GM04503 (cell line): Measurements from ENCODE around the gene C22orf39.
A peak's percentile ranks its signal among the peaks of the same experiment; 100 is the strongest.

Experiments used
- DNase-seq: peaks from one replicate; pipeline ENCODE4 v3.0.0-alpha.2; 2012; ENCODE audit warnings: low read depth

C22orf39 gene

DNA sequence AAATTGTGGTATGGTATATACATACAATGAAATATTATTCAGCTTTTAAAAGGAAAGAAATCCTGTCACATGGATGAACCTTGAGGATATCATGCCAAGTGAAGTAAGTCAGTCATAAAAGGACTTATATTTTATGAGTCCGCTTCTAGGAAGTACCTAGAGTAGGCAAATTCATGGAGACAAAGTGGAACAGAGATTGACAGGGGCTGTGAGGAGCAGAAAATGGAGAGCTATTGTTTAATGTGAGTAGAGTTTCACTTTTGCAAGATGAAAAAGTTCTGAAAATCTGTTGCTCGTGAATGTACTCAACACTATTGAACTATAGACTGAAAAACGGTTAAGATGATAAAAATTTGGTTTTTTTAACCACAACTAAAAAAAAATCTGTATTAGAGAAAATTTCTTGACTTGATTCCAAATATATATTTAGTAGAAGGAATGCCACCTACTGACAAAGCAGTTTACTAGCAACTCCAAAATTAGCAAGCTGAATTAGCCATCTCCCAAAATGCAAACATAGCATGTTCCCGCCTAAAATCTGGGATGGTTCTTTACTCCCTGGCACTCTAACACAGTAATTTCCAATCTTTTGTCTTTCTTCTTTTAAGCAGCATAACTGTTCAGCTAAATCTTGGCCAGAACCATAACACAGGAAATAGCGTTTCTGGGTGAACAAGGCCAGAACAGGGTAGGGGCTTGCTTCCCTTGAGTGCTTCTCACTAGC, 30.0 kb upstream of the C22orf39 start:
- DNase-seq: no peak

DNA sequence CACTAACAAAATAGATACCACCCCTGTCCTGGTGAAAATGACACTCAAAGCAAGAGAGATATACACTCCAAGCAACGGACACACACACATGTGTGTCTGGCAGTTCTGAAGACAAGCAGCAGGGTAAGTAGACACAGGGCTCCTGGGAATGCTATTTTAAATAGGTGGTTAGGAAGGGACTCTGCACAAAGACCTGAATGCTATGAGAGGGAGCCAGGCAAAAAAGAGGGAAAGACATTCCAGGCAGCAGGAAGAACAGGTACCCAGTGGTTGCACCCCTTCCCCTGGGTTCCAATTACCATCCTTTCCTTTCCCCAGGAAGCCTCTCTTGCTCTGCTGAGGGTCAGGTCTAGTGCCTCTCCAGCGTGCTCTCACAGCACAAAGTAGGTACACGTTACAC, 28.5 kb upstream of the C22orf39 start:
- no peak for DNase-seq

DNA sequence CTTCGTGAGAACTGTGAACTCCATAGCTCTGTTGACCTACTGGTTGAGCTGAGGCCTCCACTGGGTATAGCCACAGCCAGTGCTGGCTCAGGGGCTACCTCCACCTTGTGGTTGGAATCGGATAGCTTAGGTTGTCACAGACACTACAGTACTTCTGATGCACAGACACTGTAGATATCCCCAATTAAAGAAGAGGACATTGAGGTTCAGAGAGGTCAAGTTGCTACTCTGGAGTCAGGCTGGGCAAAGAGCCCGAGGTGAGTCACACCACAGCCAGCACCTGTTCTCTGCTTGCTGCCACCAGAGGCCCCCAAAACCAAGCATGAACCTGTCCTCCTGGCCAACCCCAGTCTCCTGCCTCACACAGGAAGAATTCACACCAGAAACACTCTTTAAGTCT, 26.1 kb upstream of the C22orf39 start:
- no peak for DNase-seq

DNA sequence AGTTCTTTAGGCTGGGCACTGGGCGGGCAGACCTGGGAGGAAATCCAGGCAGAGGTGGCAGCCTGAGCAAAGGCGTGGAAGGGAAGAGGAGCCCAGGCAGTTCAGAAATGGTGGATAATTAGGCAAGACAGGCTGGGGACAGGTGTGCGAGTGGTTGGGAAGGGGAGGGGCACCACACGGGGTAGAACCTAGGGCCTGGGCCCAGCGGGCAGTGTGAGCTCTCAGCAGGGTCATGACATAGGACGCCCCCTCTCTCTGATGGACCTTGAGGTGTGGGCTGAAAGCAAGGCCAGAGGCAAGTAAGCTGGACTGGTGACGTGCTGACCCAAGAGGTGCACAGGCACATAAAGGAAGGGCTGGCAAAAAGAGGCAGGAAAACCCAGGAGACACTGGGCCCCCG, 24.7 kb upstream of the C22orf39 start:
- DNase-seq: no peak

DNA sequence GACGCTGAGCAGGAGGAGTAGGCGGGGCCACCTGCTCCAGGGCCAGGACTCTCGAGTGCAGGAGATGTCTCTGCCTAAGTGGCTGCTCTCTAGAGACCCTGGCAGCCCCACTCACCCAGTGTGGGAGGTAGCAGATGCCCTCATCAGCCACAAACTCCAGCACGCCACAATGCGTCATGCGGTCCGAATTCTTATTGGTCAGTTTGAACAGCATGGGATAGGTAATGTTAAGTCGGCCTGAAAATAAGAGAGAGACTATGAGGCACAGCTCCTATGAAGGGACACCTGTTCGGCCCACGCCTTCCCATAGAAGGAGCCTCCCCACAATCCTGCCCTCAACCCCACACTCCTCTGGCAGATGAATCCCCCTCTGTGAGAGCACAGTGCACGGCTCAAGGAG, 24.1 kb upstream of the C22orf39 start:
- no peak for DNase-seq

DNA sequence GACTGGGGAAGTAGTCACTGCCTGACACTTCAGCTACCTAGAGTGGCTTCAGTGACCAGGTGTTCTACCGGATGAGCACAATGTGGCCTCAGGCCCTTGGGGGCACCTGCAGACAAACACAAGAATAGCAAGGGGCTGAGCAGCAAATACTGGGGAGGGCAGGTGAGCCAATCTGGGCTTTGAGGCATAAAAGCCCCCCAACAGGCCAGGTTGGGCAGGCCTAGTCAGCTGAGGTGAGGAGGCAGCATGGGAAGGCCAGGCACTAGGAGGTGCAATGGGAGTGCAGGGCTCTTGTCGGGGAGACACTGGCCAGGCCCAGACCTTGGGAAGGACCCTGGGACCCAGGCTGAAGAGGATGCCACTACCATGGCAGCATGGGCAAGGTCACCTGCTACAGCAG, 22.5 kb upstream of the C22orf39 start:
- no peak for DNase-seq

DNA sequence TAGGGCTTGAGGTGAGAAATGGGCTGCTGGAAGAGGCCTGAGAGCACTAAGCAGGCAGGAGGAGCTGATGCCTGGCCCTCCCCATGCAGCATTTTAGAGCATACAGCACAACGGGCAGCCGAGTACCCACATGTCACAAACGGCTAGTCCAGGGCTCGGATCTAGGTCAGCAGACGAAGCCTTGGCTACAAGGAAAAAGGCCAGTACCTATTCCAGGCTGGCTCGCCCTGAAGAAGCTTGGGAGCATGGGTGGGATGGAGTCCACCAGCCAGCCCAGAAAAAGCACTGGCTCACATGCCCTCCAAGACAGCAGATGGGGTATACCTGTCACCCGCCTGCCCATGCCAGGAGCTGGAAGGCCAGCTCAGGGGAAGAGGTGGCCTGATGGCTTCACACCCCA, 21.9 kb upstream of the C22orf39 start:
- no peak for DNase-seq

DNA sequence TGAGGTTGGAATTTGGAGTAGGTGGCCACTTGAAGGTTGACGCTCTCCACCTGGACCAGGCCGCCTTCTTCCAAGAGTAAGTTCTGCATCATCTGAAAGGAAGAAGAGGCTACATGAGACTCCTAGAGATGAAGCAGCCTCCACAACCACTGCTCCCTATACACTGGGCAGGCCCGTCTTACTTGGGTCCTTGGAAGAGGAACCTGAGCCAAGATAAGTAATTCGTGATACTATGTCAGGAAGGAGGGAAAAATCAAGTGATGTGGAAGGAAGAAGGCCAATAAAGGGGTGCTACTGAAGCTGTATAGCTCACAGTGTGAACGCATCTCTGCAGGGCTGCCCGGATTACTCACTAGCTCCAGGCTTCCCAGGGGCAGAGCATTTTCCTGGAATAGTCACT, 20.4 kb upstream of the C22orf39 start:
- no peak for DNase-seq

DNA sequence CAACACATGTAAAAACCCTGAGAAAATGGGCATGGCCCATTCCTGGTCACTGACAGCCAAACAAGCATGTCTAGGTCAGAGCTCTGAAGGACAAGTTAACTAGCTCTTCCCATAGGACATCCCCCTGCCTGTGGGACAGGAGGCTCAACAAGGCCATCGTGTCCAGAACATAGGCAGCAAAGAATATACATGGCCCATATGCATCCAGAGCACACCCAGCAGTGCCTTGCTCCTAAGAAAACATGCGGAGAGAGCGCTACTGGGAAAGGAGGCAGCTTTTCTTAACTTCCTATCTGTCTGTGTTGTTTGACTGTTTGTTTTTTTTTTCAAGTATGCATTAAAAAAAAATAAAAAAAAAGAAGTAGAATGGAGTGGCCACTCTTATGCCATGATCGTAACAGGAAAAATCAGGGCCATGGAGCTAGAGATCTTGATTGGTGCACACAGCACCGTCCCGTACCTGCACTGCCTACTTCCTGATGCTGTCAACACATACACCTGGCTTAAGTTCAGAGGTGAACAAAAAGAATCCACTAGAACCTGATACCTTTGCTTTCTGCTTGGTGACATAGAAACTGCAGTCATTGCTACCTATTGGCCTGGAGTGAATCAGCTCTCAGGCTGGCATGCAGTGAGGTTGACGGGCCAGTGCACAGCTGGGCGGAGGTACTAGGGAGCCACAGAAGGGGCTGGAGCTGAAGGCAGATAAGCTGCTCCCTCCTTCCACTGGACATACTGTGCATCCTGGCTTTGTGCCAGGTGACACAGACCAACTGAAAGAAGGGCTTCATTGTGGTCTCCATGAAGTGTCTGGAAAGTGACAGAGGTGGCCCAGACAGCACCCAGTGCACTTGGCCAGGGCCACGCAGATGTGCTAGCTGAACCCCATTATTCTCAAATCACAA, 19.6 kb upstream of the C22orf39 start:
- DNase-seq: no peak

DNA sequence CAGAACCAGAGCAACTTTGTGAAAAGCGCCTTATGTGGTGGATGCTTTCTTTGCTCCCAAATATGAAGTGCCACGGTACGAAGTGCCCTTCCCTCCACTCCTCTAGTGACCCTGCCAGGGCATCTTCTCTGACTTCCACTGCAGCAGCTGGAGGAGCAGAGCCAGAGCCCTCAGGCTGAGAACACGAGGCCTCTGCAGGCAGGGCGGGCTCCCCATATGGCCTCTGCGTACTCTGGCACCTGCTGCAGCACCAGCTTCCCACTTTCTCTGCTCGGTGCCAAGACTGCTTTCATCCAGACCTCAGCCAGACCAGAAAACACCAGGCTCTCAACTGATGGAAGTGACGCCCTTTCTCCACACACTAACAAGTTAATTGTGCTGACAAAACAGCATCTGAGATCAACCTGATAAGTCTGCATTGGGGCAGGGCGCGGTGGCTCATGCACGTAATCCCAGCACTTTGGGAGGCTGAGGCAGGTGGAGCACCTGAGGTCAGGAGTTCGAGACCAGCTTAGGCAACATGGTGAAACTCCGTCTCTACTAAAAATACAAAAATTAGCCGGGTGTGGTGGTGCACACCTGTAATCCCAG, 18.7 kb upstream of the C22orf39 start:
- no peak for DNase-seq

DNA sequence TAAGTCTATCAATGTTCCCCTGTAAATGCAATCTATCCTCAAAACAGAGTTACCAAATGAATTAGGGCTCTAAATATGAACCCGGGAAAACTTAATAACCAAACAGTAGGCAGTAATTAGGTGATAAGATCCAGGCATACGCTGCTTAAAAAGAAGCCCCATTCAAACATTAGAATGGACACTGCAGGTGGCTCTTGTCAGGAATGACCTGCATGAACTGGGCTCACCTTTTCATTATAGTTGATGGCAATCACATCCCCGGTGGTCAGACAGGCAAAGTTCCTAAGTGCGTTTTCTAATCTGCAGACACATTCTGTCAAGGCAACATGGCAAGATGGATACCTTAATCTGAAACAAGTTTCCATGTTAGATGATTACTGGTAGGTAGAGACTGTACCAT, 17.5 kb upstream of the C22orf39 start:
- DNase-seq: no peak

DNA sequence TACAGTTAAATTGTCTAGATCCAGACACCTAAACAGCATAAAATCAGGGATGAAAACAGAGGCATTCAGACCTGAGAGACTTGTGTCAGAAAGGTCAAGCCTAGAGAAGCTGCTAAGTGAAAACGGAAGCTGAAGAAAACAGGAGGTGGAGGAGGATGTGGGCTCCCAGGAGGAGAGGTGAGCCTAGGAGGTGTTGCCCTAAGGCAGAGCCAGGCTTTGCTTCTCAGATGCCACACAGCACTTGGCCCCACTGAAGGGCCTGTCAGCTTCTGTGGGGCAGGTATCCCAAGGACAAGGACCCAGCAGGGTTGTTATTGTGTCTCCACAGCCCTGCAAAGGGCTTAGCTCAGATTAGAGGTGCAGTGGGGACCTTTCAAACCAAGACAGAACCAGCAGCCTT, 17.0 kb upstream of the C22orf39 start:
- DNase-seq: no peak

DNA sequence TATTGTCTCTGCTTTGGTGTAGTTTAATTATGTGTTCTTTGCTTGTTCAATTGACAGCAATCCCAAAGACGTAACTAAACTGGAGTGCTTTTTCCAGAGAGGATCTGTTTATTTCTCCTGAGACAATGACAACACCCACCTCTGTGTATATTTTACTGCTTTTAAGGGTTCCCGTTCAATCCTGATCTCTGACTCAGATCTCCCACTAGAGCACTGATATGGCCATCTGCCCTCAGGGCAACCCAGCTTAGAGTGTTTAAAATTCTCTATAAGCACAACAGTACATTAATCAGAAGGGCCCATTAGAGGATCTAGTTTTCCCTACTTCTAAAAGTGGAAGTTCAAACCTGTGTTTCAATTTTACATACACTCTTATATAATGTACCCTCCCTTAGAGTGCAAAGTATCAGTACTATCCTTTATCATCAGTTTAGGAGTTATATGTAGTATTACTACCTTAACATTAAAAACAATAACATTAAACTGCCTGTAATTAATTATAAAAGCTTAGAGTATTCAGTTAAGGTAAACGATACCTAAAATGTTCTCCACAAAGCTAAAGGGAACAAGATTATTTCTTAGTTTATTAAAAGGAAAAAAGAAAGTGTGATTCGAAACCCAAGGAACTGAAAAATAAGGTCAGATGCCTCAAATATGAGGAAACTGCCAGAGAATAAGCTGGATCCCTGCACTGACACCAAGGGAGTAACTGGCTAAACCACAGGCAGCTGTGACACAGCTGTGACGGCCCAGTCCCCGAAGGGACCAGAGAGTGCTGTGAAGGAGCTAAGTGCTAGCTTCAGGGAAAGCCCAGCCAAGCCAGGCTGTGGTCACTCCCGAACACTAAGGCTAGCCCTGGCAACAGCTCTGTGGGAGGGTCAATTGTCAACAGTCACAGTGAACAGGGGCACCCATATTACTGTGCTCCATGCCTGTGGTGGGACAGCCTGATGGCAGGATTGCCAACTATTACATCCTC, 16.3 kb upstream of the C22orf39 start:
- peak; percentile 40 for DNase-seq

DNA sequence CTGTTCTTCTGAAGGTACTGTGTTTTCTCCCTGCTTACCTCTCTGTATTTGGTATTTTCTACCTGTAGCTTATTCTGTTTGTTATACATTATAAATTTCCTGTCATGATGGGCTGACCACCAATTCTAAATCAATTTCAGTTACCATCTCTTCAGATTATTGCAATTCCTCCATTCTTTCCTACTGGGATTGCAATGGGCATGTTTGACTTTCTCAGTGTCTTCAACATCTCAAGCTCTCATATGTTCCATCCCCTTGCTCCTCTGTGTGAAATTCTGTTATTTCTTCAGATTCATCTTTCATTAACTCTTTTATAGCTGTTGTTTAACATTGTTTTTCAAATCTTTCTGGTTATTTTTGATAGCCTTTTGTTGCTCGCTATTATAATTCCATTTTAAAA, 15.5 kb upstream of the C22orf39 start:
- DNase-seq: no peak

DNA sequence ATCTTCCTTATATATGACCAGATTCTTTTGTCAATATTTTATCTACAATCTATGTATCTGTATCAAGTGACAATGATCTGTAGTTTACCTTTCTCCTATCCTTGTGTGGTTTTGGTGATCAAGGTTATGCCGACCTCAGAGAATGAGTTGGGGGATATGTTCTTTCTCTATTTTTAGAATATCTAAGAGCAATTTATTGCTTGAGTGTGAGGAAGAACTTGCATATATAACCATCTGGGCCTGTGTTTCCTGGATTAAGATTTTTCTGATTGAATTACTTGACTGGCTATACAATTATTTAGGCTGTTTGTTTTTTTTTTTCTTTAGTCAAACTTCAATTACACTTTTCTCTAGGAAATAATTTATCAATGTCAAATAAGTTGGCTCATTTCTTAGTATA, 14.0 kb upstream of the C22orf39 start:
- DNase-seq: no peak

DNA sequence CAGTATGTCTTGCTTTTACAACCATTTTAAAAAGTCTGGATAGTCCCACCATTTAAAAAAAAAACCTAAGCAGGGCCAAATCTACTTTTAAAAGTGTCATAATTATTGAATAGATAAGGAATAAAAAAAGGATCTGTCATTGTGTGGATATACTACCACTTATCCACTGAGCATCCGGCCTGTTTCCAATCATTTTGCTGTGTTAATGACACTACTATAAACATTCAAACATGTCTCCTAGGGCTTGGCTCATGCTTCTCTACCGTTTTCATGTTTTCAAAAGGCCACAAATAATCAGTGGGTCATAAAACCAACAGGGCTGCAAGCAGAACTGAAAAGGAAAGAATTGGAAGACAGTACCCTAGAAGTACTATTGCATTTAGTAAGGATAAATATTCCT, 12.5 kb upstream of the C22orf39 start:
- no peak for DNase-seq

DNA sequence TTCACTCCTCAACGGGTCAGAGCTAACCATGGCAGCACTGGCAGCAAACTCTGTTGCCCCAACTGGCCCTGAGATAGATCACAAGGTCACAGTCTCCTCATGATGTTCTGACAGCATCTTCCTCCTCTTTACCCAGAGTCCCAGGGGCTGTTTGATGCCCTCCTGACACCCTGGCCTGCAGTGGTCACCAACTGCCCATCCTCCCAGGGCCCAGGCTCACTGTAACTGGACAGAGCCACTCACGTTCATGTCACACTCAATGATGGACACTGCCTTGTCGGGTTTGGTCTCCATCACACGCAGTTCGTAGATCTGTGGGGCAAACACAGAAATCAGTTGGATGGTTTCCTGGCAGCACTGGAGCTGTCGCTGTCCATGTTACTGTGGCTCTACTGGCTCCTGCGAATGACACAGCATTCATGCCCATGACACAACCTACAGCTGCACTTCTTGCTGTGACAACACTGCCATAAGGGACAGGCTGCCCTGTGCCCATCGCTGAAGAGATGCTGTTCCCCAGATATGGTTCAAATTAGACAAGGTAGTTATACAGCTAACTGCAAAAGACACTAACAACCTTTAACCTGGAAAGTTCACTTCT, 10.4 kb upstream of the C22orf39 start:
- no peak for DNase-seq

DNA sequence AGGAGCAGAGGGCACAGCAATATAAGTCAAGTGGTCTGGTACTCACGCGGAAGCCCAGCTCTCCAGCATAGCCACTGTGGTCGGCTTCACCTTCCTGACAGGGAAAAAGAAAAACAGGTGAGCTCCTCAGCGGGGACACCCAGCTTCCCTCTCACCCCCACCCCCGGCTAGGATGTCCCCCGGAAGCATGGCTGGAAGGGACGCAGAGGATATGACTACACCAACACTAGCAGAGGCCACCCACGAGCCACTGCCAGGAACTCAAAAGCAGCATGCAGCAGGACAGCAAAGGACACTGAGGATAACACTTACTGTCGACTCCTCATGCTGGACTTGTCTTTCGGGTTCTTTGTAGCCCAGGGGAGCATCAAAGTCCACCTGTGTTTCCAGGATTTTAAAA, 9.0 kb upstream of the C22orf39 start:
- no peak for DNase-seq

DNA sequence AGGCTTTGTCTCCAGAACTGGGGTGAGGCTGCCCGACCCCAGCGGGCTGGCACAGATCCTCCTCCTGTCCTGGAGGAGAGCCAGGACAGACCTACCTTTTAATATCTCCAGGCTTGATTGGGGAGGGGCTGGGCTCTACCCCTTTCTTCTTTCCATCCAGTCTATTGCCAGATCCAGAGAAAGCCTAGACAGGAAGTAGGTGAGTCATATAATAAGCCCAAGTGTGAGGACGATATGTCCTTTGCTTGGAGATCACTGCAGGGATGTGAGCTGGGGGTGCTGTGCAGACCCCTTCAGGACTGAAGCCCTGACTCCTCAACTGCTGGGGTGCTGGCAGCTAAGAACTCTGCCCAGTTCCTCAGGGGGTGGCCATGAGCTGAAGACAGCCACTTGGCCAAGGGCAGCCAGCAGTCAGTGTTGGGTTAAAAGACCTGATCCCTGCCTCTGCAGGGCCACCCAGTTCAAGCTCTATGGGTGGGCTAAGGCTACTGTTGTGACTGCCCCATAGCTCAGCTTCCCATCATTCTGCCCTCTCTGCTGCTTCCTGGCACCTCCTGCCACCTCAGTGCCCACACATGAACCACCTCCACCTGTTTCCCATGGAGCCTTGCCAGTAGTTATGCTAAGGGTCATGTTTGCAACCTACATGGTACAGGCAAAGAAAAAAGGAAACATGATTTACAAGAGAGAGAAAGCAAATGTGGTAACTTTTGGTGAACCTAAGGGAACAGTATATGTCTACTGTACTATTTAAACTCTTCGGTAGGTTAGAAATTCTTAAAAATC, 8.3 kb upstream of the C22orf39 start:
- DNase-seq: no peak

DNA sequence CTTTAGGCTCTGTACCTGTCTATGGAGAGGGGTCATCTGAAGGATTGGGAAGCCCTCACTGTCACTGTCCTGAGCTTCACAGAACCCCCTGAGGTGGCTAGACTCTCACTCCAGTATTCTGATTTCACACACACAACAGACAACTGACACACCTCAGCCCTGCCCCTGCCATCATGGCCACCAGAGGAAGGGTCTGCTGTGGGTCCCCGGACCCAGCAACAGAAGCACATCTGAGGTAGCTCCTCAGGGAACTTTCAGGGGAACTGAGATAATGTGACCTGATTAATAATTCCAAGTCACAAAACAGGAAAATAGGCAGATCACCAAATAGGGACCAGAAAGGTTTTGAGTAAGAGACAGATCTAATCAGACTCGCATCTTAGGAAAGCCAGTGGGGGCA, 7.5 kb upstream of the C22orf39 start:
- no peak for DNase-seq

DNA sequence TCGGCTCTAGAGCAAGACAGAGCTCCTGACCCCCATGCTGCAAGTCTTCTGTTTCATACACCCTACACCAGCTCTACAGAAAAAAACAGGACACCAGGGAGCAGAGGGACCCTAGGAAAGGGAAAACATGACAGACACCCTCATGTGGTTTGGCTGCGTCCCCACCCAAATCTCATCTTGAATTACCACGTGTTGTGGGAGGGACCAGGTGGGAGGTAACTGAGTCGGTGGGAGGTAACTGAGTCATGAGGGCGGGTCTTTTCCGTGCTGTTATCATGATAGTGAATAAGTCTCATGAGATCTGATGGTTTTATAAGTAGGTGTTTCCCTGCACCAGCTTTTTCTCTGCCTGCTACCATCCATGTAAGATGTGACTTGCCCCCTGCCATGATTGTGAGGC, 6.6 kb upstream of the C22orf39 start:
- DNase-seq: no peak
